Stimulated activated CD4-positive, alpha-beta T cell treated with anti-CD3 and anti-CD28 coated beads, Interleukin-1b, Interleukin-23, amount 100 ng/mL, for 4 hours (primary cell): ENCODE results near the gene RNASEH2A.

Source experiments
- DNase-seq, 2 donors: peaks; one replicate each; pipeline ENCODE4 v3.0.0-alpha.2; 2020; ENCODE audit warnings: low read depth in 2 of 2

RNASEH2A gene

DNA sequence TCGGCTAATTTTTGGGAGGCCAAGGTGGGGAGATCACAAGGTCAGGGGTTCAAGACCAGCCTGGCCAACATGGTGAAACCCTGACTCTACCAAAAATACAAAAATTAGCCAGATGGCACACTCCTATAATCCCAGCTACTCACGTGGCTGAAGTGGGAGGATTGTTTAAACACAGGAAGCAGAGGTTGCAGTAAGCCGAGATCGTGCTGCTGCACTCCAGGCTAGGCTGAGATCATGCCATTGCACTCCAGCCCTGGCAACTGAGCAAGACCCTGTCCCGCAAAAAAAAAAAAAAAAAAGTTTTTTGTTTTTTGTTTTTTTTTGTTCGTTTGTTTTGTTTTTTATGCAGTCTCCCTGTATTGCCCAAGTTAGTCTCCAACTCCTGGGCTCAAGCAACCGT lies 53.2 kb downstream of the RNASEH2A start:
- no peak for DNase-seq
